HUDEP-2 (cell line): ENCODE results near the gene NUMB.

Experiments used
- DNase-seq, 76 experiments: peaks; one replicate each; lab custom pipeline; 2025; ENCODE audit not compliant: unreplicated experiment in 76 of 76; lab: John Stamatoyannopoulos, UW

The NUMB gene

GRCh38 chr14:73264080-73264884 lies 194.1 kb downstream of the NUMB start:
- DNase-seq = no peak

- no peak for DNase-seq
Observed at GRCh38 chr14:73263606-73264005, 194.7 kb downstream of the NUMB start.

GRCh38 chr14:73262427-73263183 lies 195.7 kb downstream of the NUMB start:
- DNase-seq = no peak

DNA sequence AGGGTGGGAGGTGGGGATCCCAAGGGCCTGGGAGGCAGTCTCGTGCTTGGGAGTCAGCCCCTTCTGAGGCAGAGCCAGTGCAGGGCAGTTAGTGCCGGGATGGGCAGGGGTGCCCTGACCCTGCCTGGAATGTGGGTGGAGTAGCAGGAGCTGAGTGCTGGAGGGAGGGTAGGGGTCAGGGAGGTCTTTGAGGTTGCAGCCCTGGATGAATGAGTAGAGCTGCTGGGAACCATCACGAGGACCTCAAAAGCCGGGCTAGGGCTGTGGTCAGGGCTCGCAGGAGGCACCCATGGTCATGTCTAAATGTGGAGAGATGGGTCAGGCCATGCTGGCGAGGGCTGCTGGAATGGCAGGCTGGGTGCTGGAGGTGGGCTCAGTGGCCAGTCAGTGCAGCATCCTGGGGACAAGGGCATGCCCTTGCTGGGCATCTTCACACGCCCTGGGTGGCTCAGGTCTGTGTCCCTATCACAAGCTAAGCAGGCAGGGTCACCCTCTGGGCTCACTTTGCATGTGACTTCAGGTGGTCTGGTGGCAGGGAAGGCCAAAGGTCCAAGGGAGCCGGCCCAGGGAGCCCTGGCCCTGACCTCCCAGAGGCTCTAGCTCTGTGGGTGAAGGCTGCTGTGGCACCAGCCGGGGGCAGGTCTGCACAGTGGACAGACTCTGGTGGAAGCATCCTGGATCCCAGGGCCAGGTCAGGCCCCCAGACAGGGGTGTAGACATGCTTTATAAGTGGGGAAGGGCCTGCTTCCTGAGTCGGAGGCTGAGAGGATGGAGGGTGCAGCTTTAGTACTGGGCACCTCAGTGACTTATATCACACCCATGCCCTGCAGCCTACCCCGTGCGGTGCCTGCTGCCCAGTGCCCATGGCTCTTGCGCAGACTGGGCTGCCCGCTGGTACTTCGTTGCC lies 196.6 kb downstream of the NUMB start:
- DNase-seq = no peak

DNA sequence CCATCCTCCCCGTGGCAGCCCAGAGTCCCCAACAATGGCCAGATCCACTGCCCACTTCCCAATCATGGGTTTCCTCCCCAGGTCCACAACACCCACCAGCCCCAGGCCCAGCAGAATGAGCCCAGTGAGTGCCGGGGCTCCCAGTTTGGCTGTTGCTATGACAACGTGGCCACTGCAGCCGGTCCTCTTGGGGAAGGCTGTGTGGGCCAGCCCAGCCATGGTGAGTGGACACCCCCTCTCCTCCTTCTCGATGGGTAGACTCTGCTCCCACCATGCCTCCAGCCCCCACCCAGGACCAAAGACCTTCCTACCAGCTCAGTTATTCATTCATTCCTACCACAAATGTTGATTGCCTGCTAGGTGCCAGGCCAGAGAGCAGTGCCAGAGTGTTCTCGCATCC lies 197.3 kb downstream of the NUMB start:
- no peak for DNase-seq

GRCh38 chr14:73260574-73260973 lies 197.8 kb downstream of the NUMB start:
- DNase-seq = no peak

GRCh38 chr14:73259837-73260236 lies 198.5 kb downstream of the NUMB start:
- DNase-seq = no peak

DNA sequence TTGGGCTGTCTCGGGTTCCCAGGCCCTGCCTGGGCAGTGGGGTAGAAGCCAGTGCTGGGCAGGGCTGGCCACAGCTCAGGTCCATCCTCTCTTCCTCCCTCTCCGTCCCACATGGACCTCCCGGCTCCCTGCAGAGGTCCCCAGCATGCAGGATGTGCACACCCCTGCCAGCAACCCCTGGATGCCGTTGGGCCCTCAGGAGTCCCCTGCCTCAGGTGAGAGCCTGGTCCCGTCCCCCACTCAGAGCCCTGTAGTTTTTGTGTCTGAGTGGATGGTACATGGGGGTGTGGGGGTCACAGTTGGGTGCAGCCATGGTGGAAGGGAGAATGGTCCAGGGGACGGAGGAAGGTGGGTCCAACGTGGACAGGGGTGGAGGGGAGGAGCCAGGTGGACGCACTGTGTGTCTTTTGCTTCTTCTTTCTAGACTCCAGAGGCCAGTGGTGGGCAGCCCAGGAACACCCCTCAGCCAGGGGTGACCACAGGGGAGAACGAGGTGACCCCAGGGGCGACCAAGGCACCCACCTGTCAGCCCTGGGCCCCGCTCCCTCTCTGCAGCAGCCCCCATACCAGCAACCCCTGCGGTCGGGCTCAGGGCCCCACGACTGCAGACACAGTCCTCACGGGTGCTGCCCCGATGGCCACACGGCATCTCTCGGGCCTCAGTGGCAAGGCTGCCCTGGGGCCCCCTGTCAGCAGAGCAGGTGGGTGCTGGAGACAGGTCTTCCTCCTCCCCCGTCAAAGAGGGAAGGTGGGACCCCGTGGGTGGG lies 199.3 kb downstream of the NUMB start:
- no peak for DNase-seq

DNA sequence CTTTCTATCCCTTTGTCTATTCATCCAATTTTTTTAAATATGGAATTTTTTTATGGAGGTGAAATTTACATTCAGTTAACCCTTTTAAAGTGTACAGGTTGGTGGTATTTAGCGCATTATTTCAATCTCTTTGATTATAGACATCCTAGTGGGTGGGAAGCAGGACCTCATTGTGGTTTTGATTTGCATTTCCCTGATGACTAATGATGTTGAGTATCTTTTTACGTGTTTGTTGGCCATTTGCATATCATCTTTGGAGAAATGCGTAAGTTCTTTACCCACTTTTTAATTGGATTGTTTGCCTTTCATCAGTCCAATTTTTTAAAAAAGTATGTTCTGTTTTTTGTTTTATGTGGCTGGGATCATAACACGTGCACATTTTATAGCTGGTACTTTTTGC lies 200.3 kb downstream of the NUMB start:
- DNase-seq = no peak

DNA sequence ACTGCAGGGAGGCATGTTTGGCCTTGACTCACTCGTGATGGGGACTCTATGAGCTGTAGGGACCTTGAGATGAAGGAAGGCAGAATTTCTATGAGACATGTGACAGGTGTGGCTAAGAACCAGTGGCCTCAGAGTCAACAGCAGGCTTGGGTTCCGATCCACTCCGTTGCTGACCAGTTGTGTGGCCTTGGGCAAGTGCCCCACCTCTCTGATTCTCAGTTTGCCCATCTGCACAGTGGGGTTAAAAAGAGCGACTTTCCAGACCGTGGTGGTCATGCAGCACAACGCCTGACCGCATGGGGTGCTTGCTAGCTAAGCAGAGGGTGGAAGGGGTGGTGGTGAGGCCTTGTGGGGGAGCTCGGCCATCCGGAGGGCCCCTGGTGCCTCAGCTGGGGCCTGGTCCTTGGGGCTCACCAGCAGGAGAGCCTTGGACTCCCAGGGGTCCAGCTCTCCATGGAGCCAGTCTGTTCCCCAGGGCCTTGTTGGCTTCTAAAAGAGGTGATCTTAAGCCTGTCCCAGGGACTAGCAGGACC lies 202.6 kb downstream of the NUMB start:
- DNase-seq = no peak

- DNase-seq = no peak
Observed at GRCh38 chr14:73255005-73255400, 203.3 kb downstream of the NUMB start.

- no peak for DNase-seq
Observed at GRCh38 chr14:73254247-73255004, 203.9 kb downstream of the NUMB start.

- DNase-seq = no peak
Observed at GRCh38 chr14:73253721-73254120, 204.6 kb downstream of the NUMB start.

DNA sequence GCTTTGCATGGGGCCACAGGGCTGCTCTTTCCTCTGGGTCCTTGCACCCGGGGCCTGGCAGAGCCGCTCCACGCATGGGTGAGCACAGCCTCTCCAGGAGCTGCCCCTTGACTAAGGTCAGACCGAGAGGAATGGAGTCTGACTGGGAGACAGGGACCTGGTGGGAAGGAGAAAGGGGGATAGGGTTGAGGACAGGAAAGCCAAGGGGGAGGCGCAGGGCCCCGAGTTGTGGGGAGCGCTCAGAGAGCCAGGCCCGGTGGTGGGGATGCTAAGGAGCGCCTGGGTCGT lies 205.1 kb downstream of the NUMB start:
- DNase-seq = no peak

GRCh38 chr14:73252491-73253322 lies 205.6 kb downstream of the NUMB start:
- DNase-seq = no peak

DNA sequence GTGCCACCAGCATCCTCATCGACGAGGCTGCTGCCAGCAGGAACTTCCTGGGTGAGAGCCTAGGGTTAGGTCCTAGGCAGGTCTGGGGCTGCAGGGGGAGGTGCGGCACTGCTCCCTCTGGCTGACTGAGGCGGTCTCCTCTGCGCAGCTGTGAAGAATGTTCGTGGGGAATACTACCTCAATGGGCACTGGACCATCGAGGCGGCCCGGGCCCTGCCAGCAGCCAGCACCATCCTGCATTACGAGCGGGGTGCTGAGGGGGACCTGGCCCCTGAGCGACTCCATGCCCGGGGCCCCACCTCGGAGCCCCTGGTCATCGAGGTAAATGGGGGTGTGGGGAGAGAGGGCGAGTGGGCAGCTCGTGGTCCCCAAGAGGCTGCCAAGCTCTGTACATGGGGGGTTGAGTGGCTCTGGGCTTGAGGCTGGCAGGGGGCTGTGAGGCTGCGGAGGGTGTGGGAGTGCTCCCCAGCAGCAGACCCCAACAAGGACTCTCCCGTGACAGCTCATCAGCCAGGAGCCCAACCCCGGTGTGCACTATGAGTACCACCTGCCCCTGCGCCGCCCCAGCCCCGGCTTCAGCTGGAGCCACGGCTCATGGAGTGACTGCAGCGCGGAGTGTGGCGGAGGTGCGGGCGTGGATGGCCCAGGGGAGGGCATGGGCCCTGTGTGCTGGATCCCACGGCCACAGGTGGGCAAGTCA lies 206.7 kb downstream of the NUMB start:
- DNase-seq = no peak

DNA sequence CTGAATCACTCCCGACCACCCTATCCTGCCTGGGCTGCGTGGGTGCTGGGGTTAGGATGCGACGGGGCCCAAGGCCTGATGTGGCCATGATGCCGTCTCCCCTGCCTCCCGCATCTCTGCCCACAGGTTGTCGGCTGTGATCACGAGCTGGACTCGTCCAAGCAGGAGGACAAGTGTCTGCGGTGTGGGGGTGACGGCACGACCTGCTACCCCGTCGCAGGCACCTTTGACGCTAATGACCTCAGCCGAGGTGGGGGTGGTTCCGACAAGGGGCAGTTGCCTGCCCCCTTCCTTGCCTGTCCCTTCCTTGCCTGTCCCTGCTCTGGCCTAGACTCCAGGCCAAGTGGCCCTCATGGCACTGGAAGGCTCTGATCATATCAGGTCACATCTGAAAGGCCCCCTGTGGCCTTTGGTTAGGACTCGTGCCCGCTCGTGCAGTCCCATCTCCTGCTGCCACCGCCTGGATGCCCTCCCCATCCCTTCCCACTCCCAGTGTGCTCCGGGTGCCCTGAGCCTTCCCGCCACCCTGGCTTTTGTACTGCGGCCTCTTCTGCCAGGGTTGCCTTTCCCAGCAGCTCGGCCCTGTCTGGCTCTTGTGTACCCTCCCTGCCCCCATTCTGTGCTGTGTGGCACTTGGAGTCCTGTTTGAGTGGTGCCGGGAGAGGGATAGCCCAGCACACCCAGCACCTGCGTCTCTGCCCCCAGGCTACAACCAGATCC lies 207.4 kb downstream of the NUMB start:
- DNase-seq = no peak

DNA sequence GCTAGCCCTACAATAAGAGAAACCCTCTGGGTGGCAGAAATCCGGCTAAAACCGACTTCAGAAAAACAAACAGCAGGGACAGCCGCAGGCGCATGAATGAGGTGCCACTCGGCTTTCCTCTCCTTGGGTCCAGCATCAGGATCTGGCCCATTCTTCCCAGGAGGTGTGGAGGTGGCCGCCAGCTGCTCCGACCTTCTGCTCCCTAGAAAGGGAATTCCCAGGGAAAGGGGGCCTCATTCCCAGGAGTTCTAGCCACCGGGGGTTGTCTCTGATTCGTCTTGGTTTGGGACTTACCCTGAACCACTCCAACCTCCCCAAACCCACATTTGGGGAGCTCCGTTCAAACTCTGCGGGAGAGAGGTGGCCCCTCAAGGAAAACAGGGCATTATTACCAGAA lies 208.0 kb downstream of the NUMB start:
- no peak for DNase-seq
